Activated CD8-positive, alpha-beta memory T cell treated with anti-CD3 and anti-CD28 coated beads for 4 hours (primary cell): ENCODE measurements around the gene PRDM12.
A peak's percentile ranks its signal among the peaks of the same experiment; 100 is the strongest.

Experiments used
- DNase-seq, 2 donors: peaks; one replicate each; pipeline ENCODE4 v3.0.0-alpha.2; 2020; ENCODE audit warnings: low read depth in 2 of 2

PRDM12 gene

GRCh38 chr9:130689937-130690700 is 25.7 kb downstream of the PRDM12 start:
- DNase-seq: no peak

DNA sequence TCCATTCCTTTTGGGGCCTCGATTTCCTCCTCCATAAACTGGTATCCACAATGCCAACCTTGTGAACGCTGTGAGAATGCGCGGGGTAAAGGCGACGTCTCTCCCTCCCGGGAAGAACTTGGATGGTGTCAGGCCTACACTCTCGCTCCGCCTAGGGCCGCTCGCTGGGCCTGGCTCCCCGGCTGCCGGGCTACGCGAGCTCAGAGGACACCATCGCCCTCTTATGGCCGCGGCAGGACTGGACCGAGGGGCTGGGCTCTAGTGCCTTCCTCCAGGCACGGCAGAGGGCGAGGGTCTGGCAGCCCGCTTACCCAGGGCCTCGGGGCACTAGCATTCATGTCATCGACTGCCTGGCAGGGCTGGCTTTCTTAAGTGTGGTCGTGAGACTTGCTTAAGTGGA is 27.9 kb downstream of the PRDM12 start:
- DNase-seq: no peak

DNA sequence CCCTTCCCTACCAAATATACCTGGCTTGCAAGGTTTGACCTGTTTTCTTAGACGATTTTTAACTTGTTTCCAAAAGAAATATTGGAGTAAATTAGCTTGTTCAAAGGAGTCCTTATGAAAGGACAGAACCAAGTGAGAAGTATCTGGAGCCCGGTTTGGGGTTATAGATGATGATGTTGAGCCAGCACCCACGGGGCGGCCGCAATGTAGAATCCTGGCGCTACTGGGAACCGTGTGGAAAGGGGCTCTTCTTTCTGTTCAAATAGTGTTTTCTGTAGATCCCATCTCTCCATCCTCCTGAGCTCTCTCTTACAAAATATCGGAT is 28.7 kb downstream of the PRDM12 start:
- DNase-seq: no peak

DNA sequence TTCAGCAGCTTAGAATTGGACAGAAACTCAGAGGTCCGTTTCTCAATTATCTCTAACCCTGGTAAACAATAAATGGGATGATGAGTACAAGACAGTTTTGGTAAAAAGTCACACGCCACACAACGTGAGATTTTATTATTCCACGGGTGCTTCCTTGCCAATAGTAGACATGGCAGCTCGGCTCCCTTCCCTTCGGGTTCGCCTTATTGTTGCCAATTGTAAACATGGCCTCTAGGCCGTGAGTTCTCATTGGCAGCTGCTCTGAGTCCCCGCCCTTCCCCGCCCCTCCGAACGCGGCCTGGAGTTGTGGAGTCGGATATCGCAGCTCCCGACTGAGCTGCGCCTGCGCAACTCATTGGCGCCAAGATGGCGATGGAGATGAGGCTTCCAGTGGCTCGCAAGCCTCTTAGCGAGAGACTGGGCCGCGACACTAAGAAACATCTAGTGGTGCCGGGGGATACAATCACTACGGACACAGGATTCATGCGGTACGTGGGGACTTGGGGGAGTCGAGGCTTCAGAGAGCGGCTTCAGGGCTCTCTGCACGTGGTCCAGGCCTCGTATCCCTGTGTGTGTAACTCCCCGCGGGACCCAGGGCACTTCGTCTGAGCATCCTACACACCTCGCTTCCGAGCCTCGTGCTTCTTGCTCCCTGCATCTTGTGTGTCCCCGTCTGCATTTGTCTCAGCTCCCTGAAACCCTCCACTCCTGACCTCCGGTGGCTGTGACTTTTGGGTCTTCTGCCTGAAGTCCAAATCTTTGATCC is 29.2 kb downstream of the PRDM12 start, which contains the start of gene EXOSC2:
Gene EXOSC2 (plus strand): TSS at position 355 of the 766 bp plus-strand sequence. CDS start 12 bp downstream, at position 367.
- DNase-seq: peak; percentile 92 to 98

- DNase-seq: no peak
Measured at GRCh38 chr9:130694205-130694604, 29.8 kb downstream of the PRDM12 start.

DNA sequence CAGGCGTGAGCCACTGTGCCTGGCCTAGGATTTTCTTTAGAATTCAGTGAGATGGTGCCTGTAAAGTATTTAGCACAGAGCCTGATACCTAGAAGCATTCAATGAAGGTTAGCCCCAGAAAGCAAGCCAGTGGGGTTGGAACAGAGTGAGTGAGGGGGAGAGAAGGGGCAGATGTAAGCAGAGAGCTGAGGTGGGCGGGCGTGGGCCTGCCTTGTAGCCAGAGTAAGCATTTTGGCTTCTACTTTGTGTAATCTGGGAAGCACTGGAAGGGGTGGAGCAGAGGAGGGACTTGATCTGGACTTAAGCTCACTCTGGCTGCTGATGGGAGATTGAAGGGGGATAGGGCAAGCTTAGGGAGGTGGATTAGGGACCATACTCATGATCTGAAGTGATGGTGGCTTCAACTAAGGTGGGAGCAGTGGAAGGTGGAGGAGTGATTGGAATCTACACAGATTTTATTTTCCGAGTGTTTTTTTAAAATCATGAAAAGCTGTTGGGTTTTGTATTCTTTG is 31.8 kb downstream of the PRDM12 start:
- DNase-seq: no peak

DNA sequence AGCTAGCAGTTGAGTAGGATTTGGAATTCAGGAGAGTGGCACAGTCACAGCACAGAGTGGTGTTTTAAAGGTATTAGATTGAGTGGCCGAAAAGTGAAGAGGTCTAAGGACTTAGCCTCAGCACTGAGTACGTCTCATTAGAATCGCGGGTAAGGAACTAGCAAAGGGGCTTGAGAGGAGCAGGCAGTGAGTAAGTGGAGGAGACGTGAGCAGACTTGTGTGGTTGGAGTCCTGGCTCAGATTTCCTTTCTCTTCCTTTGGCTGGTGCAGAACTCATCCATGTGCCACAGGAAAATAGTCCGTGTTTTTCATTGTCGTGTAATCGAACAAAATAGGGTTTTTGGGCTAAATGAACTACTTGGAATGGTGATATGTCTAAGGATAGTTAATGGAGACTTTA is 32.6 kb downstream of the PRDM12 start:
- no peak for DNase-seq

DNA sequence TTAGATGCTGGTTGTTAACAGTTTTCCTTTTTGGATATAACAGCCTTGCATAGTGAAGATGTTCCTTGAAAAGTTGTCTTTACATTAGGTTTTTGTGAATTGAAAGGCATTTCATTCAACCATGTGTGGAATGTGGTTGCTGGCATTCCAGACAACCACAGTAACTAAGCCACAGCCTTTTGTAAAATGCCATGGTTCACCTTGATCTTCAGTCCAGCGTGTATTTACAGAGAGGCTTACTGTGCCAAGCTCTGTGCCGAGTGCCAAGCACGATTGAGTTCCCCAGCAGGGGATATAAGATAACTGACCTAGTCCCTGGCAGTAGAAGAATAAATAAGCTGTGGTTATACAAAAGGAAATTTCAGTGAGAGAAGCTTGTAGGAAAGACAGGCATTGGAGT is 34.1 kb downstream of the PRDM12 start:
- no peak for DNase-seq

- DNase-seq: no peak
Measured at GRCh38 chr9:130699047-130699446, 34.7 kb downstream of the PRDM12 start.

GRCh38 chr9:130701059-130702022 is 36.9 kb downstream of the PRDM12 start:
- peak; percentile 22 to 35 for DNase-seq

GRCh38 chr9:130703501-130703900 is 39.1 kb downstream of the PRDM12 start:
- no peak for DNase-seq

DNA sequence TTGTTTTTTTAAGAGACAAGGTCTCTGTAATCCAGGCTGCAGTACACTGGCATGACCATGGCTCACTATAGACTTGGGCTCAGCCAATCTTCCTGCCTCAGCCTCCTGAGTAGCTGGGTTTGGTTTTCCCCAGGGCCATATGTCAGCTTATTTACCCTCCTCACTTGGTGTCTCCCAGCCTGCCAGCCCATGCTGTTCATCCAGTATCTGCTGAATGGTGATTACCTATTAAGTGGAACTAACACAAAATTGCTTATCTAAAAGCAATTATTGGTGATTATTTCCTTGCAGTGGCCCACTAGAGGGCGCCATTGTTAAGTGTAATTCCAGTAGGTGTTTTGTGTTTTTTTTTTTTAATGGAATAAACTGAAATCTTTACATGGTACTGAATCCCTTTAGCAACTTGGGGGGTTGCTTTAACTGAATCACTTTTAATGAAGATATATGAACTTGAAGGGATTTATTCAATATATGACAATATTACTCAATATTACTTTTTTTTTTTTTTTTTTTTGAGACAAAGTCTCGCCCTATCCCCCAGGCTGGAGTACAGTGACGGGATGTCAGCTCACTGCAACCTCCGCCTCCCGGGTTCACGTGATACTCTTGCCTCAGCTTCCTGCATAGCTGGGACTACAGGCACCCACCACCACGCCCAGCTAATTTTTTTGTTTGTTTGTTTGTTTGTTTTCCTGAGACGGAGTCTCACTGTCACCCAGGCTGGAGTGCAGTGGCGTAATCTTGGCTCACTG is 43.0 kb downstream of the PRDM12 start:
- peak; percentile 44 to 50 for DNase-seq

- DNase-seq: no peak
Measured at GRCh38 chr9:130710822-130711352, 46.5 kb downstream of the PRDM12 start.

DNA sequence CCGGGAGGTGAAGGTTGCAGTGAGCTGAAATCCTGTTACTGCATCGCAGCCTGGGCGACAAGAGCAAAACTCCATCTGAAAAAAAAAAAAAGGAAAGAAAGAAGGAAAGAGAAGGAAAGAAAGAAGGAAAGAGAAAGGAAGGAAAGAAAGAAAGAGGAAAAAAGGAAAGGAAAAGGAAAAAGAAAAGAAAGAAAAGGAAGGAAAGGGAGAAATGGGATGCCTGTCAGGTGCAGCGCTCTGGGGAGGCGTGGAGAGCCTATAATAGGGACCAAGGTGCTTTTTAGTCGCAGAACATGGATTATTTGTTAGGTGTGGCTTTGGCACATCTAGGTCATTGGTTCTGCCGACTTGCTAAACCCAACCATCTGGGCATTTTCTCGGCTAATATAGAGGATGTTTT is 47.1 kb downstream of the PRDM12 start:
- DNase-seq: no peak

- DNase-seq: peak; percentile 86 to 93
Measured at GRCh38 chr9:130712564-130713285, 48.3 kb downstream of the PRDM12 start.

- no peak for DNase-seq
Measured at GRCh38 chr9:130713286-130713960, 49.0 kb downstream of the PRDM12 start.

GRCh38 chr9:130714586-130715110 is 50.3 kb downstream of the PRDM12 start:
- DNase-seq: no peak

DNA sequence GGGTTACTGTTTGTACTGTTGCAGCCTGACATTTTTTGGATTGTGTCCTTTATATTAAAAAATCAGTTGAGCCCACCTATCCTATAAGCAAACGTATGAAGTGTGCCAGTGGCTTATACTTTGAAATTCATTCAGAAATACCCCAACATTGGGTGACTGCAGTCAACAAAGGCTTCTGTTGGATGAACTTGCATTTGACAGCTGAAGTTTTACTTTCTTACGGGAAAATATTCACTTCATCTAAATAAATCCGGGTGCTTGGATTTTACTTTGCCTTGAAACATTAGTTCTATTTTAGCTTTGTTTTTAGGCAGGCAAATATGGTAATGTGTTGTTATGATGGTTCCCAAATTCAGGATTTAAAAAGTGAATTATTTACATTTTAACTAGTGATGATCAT is 50.9 kb downstream of the PRDM12 start:
- no peak for DNase-seq

- DNase-seq: no peak
Measured at GRCh38 chr9:130718562-130718961, 54.2 kb downstream of the PRDM12 start.
